Measurements from ENCODE around the gene ERBIN.
"Not testable (repeated sequence)": the region's sequence is repeated elsewhere in the genome, so short reads cannot be mapped to it uniquely, and the experiment has no call there.

Gene ERBIN

GRCh38 chr5:65967288-65968066 lies 41.1 kb downstream of the ERBIN start:
- DNase-seq: no peak

- no peak for DNase-seq
These were observed 43.4 kb downstream of the ERBIN start for GRCh38 chr5:65969539-65970393.

GRCh38 chr5:65970481-65971367 lies 44.3 kb downstream of the ERBIN start:
- no peak for DNase-seq

GRCh38 chr5:65971643-65972042 lies 45.3 kb downstream of the ERBIN start:
- DNase-seq: no peak

GRCh38 chr5:65972896-65973295 lies 46.5 kb downstream of the ERBIN start:
- not testable (repeated sequence) for DNase-seq

- DNase-seq: no peak
These were observed 51.9 kb downstream of the ERBIN start for GRCh38 chr5:65978251-65978650.

- no peak for DNase-seq
These were observed 55.2 kb downstream of the ERBIN start for GRCh38 chr5:65981548-65981947.

- DNase-seq: no peak
These were observed 55.7 kb downstream of the ERBIN start for GRCh38 chr5:65981969-65982619.

GRCh38 chr5:65982635-65983034 lies 56.3 kb downstream of the ERBIN start:
- no peak for DNase-seq

- DNase-seq: no peak
These were observed 57.9 kb downstream of the ERBIN start for GRCh38 chr5:65984098-65984885.

- no peak for DNase-seq
These were observed 59.7 kb downstream of the ERBIN start for GRCh38 chr5:65986050-65986451.

- DNase-seq: no peak
These were observed 60.4 kb downstream of the ERBIN start for GRCh38 chr5:65986796-65987195.

GRCh38 chr5:65987982-65988381 lies 61.6 kb downstream of the ERBIN start:
- DNase-seq: no peak

- no peak for DNase-seq
These were observed 62.8 kb downstream of the ERBIN start for GRCh38 chr5:65989158-65989557.

GRCh38 chr5:65992630-65993029 lies 66.3 kb downstream of the ERBIN start:
- DNase-seq: no peak

GRCh38 chr5:65994117-65994786 lies 67.9 kb downstream of the ERBIN start:
- DNase-seq: no peak

GRCh38 chr5:65999061-65999723 lies 72.8 kb downstream of the ERBIN start:
- DNase-seq: no peak

- DNase-seq: no peak
These were observed 75.6 kb downstream of the ERBIN start for GRCh38 chr5:66001952-66002351.

GRCh38 chr5:66002415-66002814 lies 76.0 kb downstream of the ERBIN start:
- DNase-seq: no peak

- DNase-seq: no peak
These were observed 77.8 kb downstream of the ERBIN start for GRCh38 chr5:66004216-66004615.
